Osteoblast (primary cell): ENCODE results near the gene PBX3. TPM values are rescaled to one million over a fixed set of nuclear protein-coding genes. Genes with fewer than 3 reads are reported as not detected.

Source experiments
- DNase-seq: peaks from one replicate; pipeline ENCODE4 v3.0.0; 2011; ENCODE audit warnings: low spot score, mixed read lengths; ENCODE audit not compliant: insufficient read length; ENCODE audit errors: missing footprints
- H2AFZ ChIP-seq: 2 replicates; pipeline ENCODE4 v1.6.0; 2011; ENCODE audit warnings: mild to moderate bottlenecking, low read length
- H3K27ac ChIP-seq: 2 replicates; pipeline ENCODE4 v1.5.1; 2011; ENCODE audit warnings: mild to moderate bottlenecking, low read depth, low read length, moderate library complexity
- H3K27me3 ChIP-seq: 2 replicates; pipeline ENCODE4 v1.6.0; 2012; ENCODE audit warnings: mild to moderate bottlenecking, control low read depth, inconsistent platforms, low read length, moderate library complexity; ENCODE audit not compliant: insufficient read depth
- H3K36me3 ChIP-seq: 2 replicates; pipeline ENCODE4 v1.5.1; 2011; ENCODE audit warnings: mild to moderate bottlenecking, low read length, control low read depth, moderate library complexity; ENCODE audit not compliant: insufficient read depth
- H3K4me1 ChIP-seq: 2 replicates; pipeline ENCODE4 v1.5.1; 2011; ENCODE audit warnings: mild to moderate bottlenecking, low read length, control low read depth, moderate library complexity; ENCODE audit not compliant: insufficient read depth
- H3K4me2 ChIP-seq: 2 replicates; pipeline ENCODE4 v1.6.0; 2011; ENCODE audit warnings: mild to moderate bottlenecking, low read length; ENCODE audit not compliant: insufficient read depth
- H3K4me3 ChIP-seq: fragments of 200-600 bp; sonication (generic); 3 replicates; pipeline ENCODE4 v1.5.1; 2012; ENCODE audit warnings: mild to moderate bottlenecking, low read length, inconsistent platforms; ENCODE audit not compliant: insufficient read depth
- H3K79me2 ChIP-seq: 2 replicates; pipeline ENCODE4 v1.6.0; 2012; ENCODE audit warnings: mild to moderate bottlenecking, low read length, control low read depth, inconsistent platforms; ENCODE audit not compliant: insufficient read depth
- H3K9me3 ChIP-seq: 2 replicates; pipeline ENCODE4 v1.5.1; 2011; ENCODE audit warnings: low read depth, low read length, control low read depth
- H4K20me1 ChIP-seq: 2 replicates; pipeline ENCODE4 v1.6.0; 2012; ENCODE audit warnings: mild to moderate bottlenecking, low read length, control low read depth; ENCODE audit not compliant: insufficient read depth
- CTCF ChIP-seq: IDR thresholded peaks from 2 replicates; pipeline ENCODE4 v1.5.1; 2011; ENCODE audit warnings: mild to moderate bottlenecking, low read depth, low read length, moderate library complexity; ENCODE audit errors: extremely low read depth
- total RNA-seq: library from RNA; depleted of rRNA; stranded (reverse); fragments of >200 nt; gene quantifications from 2 replicates; pipeline ENCODE4 v1.2.3, GENCODE V29; 2012

PBX3 gene
- total RNA-seq, 1 donor = 34.7 TPM

GRCh38 chr9:125985142-125985997 lies 238.2 kb downstream of the PBX3 start:
- no peaks in the 10 kb centered on the region for H3K4me1 ChIP-seq
- H3K27ac ChIP-seq = no peak overlapping the region
- H3K36me3 ChIP-seq = no peaks in the 10 kb centered on the region
- DNase-seq = peak; percentile 50
- H2AFZ ChIP-seq = no peak overlapping the region
- no peaks in the 10 kb centered on the region for H4K20me1 ChIP-seq
- peaks cover 7% of the 10 kb centered on the region for H3K27me3 ChIP-seq
- no peak for TF ChIP-seq CTCF
- H3K4me2 ChIP-seq = no peak overlapping the region
- no peaks in the 10 kb centered on the region for H3K79me2 ChIP-seq
- H3K4me3 ChIP-seq = no peak overlapping the region
- H3K9me3 ChIP-seq = no peaks in the 10 kb centered on the region

GRCh38 chr9:125985998-125986655 lies 239.0 kb downstream of the PBX3 start:
- H3K79me2 ChIP-seq = no peaks in the 10 kb centered on the region
- H3K4me1 ChIP-seq = no peaks in the 10 kb centered on the region
- peaks cover 7% of the 10 kb centered on the region for H3K27me3 ChIP-seq
- no peaks in the 10 kb centered on the region for H4K20me1 ChIP-seq
- H2AFZ ChIP-seq = no peak overlapping the region
- no peaks in the 10 kb centered on the region for H3K36me3 ChIP-seq
- no peak overlapping the region for H3K4me3 ChIP-seq
- TF ChIP-seq CTCF = no peak
- no peak overlapping the region for H3K4me2 ChIP-seq
- no peaks in the 10 kb centered on the region for H3K9me3 ChIP-seq
- peak; percentile 53 for DNase-seq
- H3K27ac ChIP-seq = no peak overlapping the region

- Histone ChIP-seq H3K27ac (no peak overlapping the region), H3K79me2 (no peaks in the 10 kb centered on the region), H3K27me3 (peaks cover 7% of the 10 kb centered on the region)
Measured at GRCh38 chr9:125986966-125987365, 239.8 kb downstream of the PBX3 start.

More at GRCh38 chr9:125986966-125987365, 239.8 kb downstream of the PBX3 start:
- no peaks in the 10 kb centered on the region for H4K20me1 ChIP-seq
- H3K4me3 ChIP-seq = no peak overlapping the region
- no peaks in the 10 kb centered on the region for H3K9me3 ChIP-seq
- no peak overlapping the region for H2AFZ ChIP-seq
- H3K4me2 ChIP-seq = no peak overlapping the region
- DNase-seq = no peak
- TF ChIP-seq CTCF = no peak
- H3K36me3 ChIP-seq = no peaks in the 10 kb centered on the region
- no peaks in the 10 kb centered on the region for H3K4me1 ChIP-seq
